SW480 (cell line): ENCODE data around the gene ELMO3.

Experiments used
- DNase-seq: peaks from one replicate; pipeline ENCODE4 v3.0.0-alpha.2; 2016; ENCODE audit warnings: low spot score

ELMO3 gene

DNA sequence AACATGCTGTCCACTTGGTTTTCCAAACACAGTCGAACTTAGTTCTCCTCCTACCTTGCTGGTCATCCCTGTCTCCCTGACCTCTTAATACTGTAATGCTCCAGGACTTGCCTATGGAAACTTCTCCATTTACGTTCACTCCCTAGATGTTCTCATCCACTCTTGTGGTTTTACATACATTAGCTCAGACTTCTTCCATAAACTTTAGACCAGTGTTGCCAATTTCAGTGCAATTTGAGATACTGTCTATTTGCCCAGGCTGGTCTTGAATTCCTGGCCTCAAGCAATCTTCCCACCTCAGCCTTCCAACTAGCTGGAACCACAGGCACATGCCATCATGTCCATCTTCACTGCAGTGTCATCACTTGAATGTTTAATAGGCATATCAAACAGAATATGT is 16.6 kb upstream of the ELMO3 start:
- no peak for DNase-seq

DNA sequence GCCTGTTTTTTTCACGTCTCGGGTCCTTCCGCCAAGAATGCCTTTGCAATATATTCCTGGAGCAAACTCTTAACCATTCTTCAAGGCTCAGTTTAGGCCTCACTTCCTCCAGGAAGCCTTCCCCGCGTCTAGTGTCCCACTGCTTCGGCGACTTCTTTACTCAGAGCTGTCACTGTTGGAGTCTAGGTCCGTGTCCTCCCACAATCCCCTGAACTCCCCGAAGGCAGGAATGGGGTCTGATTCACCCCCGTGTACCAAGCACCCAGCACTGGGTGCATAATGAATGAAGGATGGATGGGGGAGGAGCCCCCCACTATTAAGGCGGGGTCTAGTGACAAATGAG is 15.7 kb upstream of the ELMO3 start:
- no peak for DNase-seq

DNA sequence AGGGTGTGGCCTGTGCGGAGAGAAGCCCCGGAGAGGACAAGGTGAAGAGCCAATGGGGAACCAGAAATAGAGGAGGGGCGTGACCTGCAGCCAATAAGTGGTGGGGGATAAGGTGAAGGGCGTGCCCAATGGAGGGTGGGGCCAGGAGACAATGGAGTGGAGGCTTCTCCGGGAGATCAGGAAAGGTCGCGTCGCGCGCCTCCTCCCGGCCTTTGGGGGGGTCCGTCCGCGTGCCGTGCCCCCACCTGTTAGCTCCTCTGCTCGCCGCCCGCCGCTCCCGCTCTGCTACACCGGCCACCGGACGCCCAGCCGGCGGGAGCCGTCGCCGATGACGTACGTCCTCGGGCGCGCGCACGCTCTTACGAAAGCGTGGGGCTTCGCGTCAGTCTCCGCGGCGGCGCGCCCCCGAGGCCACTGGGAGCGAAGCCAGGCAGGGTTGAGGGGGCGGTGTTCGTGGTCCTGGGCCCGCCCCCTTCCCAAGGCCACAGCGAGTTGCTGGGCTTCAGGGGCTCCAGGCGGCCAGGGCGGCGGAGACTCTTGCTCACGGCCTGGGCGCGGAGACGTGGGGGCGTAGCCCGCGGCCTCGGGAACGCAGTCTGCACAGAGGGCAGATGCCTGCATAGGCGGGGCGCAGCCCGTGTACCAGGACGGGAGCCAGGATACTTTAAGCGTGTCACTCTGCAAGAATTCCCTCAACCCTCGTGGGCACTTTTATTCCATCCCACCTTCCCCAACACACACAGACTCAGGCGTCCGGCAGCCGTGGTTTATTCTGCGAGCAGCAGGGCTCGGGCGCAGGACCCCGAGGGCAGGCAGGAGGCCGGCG is 15.1 kb upstream of the ELMO3 start, which contains the start of gene MATCAP1:
Gene MATCAP1 (minus strand): TSS at position 337 of the 826 bp plus-strand sequence. CDS start 3,353 bp downstream, outside the sequence.
- DNase-seq = peak; percentile 99

DNA sequence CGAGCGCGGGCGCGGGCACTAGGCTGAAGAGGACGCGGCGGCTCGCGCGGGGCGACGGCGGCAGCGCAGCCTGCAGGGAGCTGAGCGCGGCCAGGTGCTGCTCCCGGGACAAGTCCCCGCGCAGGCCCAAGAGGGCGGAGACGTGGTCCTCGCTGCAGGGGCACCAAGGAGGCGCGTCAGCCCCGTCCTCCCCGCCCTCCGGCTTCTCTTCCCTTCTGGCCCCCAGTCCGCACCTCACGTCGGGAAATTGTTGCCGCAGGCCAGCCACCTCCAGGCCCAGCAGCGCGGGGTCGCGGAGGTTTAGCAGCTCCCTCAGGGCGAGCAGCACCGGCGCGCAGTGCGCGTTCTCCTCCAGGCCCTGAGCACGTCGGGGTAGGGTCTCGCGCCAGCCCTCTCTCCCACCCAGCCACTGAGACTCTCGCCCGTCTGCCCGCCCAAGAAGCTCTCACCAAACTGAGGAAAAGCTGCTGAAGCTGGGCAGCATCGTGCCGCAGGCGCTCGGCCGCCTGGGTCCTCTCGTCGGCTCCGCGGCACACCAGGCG is 14.4 kb upstream of the ELMO3 start:
- DNase-seq = no peak

DNA sequence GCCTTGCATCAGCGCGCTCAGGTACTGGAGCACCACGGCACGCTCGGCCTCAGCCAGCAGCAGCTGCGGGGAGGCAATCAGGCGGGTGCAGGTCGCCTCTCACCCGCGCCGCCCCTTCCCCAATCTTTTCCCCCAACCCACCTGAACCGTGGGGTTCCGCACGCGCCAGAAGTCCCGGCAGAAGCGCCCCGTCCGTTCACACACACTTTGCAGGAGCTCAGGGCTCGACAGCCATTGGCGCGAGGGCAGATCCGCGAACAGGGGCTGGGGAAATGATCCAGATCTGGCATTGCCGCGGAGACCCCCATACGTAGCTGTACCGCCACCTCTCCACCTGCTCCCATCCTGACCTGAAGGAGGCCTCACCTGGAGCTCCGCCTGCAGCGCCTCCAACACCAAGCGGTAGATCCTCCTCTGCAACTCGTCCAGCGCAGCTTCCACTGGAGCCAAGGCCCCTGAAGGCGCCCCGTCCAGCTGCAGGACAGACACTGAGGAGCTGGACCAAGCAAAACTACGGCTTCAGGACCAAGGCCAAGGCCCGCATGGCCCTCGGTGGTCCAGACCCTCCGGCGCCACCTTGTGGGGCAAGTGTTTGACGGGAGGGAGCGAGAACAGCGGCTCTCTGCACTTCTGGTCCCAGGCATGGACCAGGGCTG is 13.8 kb upstream of the ELMO3 start:
- peak; percentile 71 for DNase-seq

DNA sequence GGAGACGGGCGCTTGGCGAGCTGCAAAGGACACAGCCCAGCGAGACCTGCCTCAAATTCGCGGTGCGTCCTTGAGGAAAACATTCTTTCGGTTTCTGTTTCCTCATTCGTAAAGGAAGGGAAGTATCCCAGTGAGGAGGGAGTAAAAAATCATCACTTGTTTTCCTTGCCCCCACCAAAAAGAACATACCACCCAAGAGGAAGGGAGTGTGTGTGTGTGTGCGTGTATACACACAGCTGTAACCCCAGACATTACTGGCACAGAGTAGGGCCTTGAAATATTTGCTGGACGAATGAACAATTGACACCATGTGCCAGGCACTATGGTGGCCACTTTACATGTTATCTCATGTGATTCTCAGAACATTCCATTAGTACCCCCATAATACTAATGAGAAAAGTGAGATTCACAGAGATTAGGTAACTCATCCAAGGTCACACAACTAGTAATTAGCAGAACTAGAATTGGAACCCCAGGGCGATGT is 13.2 kb upstream of the ELMO3 start:
- no peak for DNase-seq

DNA sequence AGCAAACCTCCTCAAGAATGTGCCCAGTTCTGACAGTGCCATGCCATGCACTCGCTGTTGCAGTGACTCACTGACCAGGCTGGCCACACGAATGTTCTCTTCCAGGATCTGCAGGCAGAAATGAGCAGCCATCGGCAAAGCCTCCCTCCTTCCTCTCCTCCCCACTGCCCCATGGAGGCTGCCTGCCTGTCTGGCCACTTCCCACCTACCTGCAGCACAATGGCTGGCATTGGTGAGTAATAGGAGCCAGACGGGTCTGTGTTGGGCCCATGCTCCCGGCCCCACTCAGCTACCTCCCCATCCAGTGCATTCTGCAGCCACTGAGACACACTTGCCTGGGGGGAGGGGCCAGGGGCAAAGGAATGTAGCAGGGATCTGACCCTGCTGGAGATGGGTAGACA is 12.4 kb upstream of the ELMO3 start:
- DNase-seq = no peak

DNA sequence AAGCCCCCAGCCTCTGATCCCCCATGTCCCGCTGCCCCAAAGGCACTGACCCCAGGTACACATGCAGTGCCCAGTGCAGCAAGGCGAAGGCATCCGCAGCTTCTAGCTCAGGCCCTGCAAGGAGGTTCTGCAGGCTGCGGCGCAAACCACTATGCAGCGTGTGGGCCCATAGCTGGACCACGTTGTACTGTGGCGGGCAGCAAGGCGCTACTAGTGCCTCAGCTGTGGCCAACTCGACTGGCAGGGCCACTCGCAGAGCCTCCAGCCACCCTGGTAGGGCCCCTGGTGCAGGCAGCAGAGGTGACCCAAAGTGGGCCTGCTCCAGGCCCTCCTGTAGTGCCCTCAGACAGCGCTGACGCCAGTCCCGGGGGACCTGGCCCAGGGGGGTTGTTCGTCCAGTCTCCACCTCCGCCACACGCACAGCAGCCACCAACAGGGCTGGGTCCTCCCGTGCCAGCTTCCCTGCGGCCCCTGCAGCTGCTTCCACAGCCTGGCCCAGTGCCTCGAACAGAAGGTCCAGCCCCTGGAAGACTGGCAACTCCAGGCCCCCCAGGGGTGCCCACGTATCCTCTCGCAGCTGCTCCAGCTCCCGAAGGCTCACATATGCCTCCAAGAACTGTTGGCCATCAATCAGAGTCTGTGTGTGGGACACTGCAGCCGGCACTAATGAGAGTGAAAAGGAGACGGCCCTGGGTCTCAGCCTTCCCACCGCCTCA is 11.6 kb upstream of the ELMO3 start:
- no peak for DNase-seq

DNA sequence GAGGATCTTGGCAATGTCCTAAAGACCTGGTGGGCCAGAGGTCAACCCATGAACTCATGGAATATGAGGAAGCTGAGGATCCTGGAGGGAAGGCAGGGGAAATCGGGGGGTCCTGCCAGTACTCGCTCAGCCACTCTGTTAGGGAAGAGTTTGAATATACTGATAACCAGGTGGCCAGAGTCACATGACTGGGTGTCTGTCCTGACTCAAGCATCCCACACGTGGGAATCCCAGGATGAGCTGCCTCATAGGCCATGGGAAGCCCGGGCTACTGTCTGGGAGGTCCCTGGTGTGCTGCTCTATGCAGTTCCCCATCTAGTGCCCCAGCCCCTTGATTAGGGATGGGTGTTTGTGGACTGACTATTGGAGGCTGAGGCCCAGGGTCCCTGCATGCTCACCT is 10.6 kb upstream of the ELMO3 start:
- DNase-seq = no peak

DNA sequence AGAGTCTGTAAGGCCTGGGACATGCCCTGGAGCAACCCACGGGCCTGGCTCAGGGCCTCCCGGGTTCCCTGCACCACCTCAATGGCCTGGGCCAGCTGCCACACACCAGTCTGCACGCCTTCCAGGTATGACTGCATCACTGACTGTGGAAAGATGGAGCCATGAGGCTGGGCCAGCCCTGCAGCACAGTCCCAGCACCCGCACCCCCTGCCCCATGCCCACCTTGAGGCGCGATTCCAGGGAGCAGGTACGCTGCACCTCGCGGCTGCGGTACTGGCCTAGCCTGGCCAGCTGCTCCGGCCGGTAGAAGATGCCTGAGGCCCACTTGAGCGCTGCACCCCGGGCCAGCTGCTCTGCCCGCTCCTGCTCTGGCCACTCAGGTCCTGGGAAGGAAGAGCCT is 10.1 kb upstream of the ELMO3 start:
- no peak for DNase-seq

DNA sequence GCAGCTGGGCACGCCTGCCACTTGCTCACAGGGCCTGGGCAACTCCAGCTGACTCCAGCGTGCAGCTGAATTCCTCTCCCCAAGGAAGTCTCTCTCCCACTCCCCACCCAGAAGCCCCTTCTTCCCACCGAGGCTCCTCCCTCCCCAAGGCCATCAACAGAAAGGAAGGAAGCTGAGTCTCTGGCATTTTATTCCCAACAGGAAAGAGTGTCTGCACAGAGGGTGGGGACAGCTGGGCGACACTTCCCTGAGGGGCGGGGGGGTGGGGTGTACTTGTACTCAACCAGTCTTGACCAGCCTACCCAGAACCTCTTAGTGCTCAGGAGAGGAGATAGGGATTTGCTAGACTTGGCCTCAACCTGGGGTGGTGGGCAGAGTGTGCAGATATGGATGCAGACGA is 8.9 kb upstream of the ELMO3 start, which contains the start of gene EXOC3L1:
Gene EXOC3L1 (minus strand): TSS at position 96 of the 400 bp plus-strand sequence. CDS start 460 bp downstream, outside the sequence.
- no peak for DNase-seq

DNA sequence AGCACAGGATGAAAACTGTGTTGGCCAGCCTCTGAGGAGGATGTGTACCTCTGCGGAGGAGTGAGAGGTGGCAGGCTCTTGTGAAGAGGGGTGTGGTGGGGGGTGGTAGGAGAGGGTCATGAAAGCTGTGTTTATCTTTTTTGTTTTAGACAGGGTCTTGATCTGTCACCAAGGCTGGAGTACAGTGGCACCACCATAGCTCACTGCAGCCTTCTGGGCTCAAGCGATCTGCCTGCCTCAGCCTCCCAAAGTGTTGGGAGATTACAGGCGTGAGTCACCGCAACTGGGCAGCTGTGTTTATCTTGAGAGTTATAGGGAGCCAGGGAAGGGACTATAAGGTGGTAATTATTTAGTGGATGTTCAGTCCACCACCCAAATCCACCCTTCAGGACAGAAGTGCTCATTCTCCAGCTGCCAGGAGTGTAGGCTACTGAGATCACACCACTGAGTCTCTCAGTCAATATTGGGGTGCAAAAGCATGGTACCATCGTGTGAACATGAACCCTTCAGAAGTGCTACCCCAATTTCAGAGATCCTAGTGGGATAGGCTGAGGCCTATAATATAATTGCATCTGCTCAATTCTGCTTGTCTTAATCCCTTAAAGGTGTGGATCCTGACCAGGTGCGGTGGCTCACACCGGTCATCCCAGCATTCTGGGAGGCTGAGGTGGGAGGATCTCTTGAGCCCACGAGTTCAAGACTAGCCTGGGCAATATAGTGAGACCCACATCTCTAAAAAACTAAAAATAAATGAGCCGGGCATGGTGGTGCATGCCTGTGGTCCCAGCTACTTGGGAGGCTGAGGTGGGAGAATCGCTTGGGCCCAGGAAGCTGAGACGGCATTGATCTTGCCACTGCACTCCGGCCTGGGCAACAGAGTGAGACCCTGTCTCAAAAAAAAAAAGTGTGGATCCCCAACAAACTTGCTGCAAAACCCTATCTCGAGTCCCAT is 8.2 kb upstream of the ELMO3 start:
- no peak for DNase-seq

DNA sequence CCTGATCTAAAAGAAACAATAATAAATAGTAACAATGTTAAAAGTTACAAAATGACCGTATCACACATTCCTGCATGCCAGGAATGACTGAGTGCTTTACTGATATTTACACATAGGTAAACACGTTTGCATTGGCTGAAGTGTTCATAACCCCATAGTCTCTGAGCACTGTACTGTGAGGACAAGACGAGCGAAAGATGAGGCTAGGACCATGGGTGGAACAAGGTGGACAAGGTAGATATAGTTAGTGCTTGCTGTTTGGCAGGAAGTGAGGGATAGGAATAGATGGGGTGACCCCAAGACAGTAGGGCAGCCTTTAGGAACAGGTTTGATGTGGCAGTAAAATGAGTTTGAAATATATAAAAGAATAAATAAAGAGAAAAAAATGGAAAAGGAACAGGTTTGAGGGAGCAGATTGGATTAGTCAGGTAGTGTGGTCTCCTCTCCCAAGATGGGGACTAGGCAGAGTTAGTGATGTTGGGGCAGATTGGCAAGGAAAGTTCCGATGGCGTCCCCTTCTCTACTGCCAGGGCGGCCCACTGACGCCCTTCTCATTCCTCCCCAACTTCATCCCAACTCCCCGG is 7.4 kb upstream of the ELMO3 start:
- no peak for DNase-seq

DNA sequence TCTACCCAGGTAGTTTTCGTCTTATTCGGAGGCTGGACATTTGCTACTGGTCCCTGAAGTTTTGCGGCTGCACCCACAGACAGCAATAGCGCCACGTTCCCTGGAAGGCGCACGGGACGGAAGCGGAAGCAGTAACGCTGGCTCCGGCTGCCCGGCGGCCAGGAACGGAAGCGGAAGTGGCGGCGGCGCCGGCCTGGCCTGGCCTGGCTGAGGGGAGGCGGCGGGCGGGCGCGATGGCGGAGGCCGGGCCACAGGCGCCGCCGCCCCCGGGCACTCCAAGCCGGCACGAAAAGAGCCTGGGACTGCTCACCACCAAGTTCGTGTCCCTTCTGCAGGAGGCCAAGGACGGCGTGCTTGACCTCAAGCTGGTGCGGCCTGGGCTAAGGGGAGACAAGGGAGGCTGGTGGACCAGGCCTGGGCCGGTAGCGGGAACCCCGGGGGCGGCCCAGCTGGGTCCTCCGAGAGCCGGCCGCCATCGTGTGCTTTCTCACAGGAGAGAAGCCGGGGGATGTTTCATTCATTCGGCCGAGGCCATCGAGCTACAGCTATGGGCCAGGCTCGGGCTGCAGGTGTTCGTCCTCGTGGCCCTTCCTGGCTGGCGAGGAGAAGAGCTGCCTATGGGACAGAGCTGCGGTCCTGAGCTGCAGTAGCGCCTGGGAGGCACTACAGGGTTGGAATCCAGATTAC is 6.8 kb upstream of the ELMO3 start, which contains the start of gene E2F4:
Gene E2F4 (plus strand): TSS at position 161 of the 687 bp plus-strand sequence. CDS start 73 bp downstream, at position 234.
- peak; percentile 87 for DNase-seq

DNA sequence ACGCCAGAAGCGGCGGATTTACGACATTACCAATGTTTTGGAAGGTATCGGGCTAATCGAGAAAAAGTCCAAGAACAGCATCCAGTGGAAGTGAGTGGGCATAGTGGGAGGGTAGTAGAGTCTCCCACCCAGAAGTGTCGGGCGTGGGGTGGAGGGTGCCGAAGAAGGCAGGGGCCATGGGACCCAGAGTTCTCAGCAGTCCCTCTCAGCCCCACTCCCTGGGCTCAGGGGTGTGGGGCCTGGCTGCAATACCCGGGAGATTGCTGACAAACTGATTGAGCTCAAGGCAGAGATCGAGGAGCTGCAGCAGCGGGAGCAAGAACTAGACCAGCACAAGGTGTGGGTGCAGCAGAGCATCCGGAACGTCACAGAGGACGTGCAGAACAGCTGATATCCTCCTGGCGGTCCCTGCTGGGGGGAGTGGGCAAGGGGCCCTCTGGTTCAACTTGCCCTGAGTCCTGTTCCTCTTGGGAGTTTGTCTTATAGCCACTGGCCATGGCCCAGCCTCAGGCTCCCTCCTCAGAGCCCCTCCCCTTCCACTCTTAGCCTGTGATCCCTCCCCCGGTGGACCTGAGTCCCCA is 6.1 kb upstream of the ELMO3 start:
- no peak for DNase-seq

DNA sequence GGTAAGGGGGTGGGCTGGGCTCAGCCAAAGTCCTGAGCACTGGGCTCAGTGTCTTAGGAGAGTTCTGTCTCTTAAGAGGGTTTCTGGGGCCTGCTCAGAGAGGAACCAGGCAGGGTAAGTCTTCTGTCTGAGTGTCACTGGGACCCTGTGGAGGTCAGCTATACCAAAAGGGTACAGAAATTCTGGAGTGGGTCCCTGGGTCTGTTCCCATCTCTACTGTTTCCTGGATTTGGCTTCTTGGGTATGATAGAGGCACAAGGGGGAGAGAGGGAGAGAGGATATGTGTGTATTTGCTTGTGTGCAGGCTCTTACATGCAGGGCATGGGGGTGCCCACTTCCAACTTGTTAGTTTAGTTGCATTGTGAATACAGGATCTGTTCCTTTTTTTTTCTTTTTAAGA is 5.4 kb upstream of the ELMO3 start:
- DNase-seq = no peak

DNA sequence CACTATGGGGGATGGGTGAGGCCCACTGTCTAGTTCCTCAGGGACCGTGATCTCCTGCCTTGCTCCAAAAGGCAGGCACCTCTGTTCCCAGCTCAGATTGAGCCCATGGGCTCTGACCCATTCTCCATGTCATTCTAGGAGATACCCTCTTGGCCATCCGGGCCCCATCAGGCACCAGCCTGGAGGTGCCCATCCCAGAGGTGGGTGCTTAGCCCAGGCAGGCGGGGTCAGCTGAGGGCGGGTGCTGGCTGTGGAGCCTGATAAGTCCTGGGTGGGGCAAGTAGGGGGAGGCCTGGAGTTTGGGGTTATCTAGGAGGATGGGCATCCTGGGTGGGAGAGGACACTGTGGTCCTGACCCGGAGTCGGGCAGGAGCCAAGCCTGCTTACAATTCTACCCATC is 4.7 kb upstream of the ELMO3 start:
- DNase-seq = no peak

DNA sequence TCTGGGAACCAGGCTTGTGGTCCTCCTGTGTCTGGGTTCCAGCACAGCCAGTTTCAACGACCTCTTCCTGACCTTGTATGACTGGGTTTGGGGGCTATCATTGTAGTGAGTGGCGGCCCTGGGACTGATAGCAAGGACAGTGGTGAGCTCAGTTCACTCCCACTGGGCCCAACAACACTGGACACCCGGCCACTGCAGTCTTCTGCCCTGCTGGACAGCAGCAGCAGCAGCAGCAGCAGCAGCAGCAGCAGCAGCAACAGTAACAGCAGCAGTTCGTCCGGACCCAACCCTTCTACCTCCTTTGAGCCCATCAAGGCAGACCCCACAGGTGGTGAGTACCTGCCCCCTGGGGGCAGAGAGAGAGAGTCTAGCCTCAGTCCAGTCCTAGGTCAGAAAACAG is 3.3 kb upstream of the ELMO3 start:
- no peak for DNase-seq

DNA sequence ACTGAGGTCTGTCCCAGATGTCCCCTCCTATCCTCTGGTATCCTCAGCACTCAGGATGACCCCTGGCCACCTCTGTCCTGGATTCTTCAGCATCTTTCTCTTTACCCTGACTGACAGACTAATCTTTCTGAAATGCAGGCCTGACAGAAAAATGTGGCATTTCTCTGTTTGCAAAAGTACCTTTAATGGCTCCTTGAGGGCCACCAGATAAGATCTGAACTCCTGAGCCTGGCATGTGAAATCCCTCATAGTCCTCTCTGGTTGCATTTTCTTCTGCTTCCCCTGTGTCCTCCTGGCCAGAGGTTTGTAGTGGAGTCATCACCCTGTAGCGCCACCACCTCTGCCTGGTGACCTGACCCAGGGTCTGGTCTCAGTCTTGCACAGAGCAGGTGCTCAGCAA is 2.0 kb upstream of the ELMO3 start:
- no peak for DNase-seq

DNA sequence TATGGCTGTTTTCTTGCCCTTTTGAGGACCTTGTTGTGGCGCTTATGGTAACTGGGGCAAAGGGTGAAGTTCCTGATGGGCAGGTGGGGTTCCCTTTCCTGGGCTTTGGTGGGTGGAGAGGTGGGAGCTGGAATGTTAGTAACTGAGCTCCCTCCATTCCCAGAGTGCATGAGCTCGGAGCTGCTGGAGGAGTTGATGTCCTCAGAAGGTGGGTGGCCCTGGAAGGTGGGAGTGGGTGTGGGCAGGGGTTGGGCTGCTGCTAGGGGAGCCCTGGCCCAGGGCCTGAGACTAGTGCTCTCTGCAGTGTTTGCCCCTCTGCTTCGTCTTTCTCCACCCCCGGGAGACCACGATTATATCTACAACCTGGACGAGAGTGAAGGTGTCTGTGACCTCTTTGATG is 1.2 kb upstream of the ELMO3 start:
- no peak for DNase-seq
